Calu3 (cell line): Measurements from ENCODE around the gene MTURN. TPM values are rescaled to one million over a fixed set of nuclear protein-coding genes. Genes with fewer than 3 reads are reported as not detected.

Experiments used
- BruUV-seq: library from RNA; stranded (reverse); fragments of 400-500 nt; replicated peaks from 2 replicates; lab custom pipeline; 2021; lab: Mats Ljungman, UMichigan
- CTCF ChIA-PET: fragments of 300-600 bp; sonication (Branson Sonifier 250); formaldehyde crosslinking; loops from one replicate; lab custom pipeline; 2022; ENCODE audit warnings: antibody characterized with exemption; lab: Charles Lee
- DNase-seq: peaks from one replicate; pipeline ENCODE4 v3.0.0; 2022
- H3K27ac Mint-ChIP-seq: one replicate; pipeline ENCODE4 v1.8.0; 2022; ENCODE audit warnings: mixed read lengths; ENCODE audit not compliant: unreplicated experiment
- H3K27me3 Mint-ChIP-seq: one replicate; pipeline ENCODE4 v1.8.0; 2022; ENCODE audit warnings: mixed read lengths; ENCODE audit not compliant: unreplicated experiment
- H3K36me3 Mint-ChIP-seq: one replicate; pipeline ENCODE4 v1.8.0; 2022; ENCODE audit warnings: mild to moderate bottlenecking, moderate library complexity, mixed read lengths; ENCODE audit not compliant: insufficient read depth, unreplicated experiment
- H3K4me1 Mint-ChIP-seq: one replicate; pipeline ENCODE4 v1.8.0; 2022; ENCODE audit warnings: mild to moderate bottlenecking, low read depth, mixed read lengths; ENCODE audit not compliant: unreplicated experiment
- H3K4me3 Mint-ChIP-seq: one replicate; pipeline ENCODE4 v1.8.0; 2022; ENCODE audit warnings: mild to moderate bottlenecking, low read depth, moderate library complexity, mixed read lengths; ENCODE audit not compliant: unreplicated experiment
- H3K9me3 Mint-ChIP-seq: one replicate; pipeline ENCODE4 v1.8.0; 2022; ENCODE audit warnings: low read depth, mixed read lengths; ENCODE audit not compliant: unreplicated experiment
- intact Hi-C: fragments of 100-400 bp; cut with micrococcal nuclease; formaldehyde crosslinking; loops from one replicate; pipeline ENCODE4 v1.10.0; 2022; ENCODE audit not compliant: unreplicated experiment
- total RNA-seq: library from RNA; stranded (reverse); gene quantifications from 2 replicates; pipeline ENCODE4 v1.2.3, GENCODE V29; 2022
- TF ChIP-seq, protein P1 (sequence below): fragments of 200-600 bp; IDR thresholded peaks from one replicate; pipeline ENCODE4 v1.8.0; 2022; ENCODE audit warnings: antibody characterized with exemption; ENCODE audit not compliant: unreplicated experiment

Gene MTURN
- total RNA-seq, 1 experiment from 2014 or later: 6.5 TPM

DNA sequence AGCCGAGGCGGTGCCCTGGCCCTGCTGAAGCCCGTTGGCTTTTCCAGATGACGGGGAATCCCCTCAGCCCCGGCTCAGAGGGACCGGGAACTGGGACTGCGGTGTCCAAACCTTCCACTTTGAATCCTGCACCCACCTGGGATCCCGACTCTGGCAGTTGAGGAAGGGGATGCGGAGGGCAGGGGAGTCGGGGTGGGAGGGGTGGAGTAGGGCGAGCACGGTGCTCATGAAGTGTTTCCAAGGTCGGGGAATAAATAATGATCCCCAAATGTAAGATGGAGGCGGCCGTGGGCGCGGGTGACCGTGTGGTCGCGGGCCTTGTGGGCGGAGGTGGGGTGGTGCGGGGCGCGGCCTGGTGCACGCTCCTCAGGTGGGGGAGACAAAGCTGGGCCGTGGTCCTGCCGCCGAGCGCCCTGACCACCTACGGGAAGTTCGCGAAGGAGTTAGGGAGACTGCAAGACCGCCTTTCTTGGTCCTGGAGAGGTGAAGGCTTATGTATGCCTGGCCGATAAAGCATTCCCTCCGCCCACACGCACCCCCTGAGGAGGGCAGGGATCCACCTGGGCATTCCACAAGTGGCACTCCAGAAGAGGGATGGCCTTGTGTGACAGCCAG lies 1.4 kb downstream of the MTURN start:
- H3K27me3 Mint-ChIP-seq: no peaks in the 10 kb centered on the region
- peak overlapping the region; percentile 100 for H3K4me3 Mint-ChIP-seq
- BruUV-seq: no TSS peak
- intact Hi-C loops: no loop called here
- H3K9me3 Mint-ChIP-seq: no peaks in the 10 kb centered on the region
- CTCF ChIA-PET: interaction anchor here (0.9 kb wide), 1 partner anchor 10 kb away, joined by 3 read pairs; no protein-coding TSS in a partner anchor
- H3K27ac Mint-ChIP-seq: peak overlapping the region; percentile 88
- H3K4me1 Mint-ChIP-seq: peaks cover 7% of the 10 kb centered on the region
- H3K36me3 Mint-ChIP-seq: peaks cover 39% of the 10 kb centered on the region
- DNase-seq: no peak
- TF ChIP-seq, protein P1, sequence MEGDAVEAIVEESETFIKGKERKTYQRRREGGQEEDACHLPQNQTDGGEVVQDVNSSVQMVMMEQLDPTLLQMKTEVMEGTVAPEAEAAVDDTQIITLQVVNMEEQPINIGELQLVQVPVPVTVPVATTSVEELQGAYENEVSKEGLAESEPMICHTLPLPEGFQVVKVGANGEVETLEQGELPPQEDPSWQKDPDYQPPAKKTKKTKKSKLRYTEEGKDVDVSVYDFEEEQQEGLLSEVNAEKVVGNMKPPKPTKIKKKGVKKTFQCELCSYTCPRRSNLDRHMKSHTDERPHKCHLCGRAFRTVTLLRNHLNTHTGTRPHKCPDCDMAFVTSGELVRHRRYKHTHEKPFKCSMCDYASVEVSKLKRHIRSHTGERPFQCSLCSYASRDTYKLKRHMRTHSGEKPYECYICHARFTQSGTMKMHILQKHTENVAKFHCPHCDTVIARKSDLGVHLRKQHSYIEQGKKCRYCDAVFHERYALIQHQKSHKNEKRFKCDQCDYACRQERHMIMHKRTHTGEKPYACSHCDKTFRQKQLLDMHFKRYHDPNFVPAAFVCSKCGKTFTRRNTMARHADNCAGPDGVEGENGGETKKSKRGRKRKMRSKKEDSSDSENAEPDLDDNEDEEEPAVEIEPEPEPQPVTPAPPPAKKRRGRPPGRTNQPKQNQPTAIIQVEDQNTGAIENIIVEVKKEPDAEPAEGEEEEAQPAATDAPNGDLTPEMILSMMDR: no peak

DNA sequence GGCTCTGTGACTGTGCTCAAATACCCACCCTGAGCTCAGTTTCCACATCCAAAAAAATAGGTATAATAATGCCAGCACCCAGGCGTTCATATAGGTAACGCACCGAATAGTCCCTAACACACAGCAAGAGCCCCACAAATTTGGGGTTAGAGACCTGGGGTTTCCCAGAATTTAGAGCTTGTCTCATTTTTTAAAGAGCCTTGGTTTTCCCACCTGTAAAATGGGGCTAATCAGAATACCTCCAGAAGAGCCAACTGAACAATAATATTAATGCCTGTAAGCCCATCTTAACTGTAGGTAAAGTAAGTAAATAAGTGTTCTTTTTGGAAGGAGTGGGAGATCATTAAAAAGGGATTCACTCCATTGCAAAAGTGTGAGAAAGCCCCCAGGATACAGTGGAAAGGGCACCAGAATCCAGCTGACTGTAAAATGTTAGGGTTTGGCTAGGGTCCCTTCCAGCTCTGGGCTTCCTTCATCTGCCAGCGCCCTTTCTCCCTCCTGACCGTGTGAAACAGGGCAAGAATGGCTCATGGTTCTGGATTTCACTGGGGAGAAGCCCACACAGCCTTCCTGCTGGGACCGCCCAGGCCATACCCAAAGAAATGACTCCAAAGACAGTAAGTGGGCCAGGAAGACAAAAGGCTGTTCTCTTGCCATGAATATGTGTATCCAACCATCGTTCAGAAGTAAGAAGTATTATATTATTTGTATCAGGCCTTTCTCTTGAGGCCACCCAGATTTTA lies 2.1 kb downstream of the MTURN start:
- Mint-ChIP-seq H3K27me3 (no peaks in the 10 kb centered on the region), H3K36me3 (peaks cover 39% of the 10 kb centered on the region), H3K9me3 (no peaks in the 10 kb centered on the region), H3K4me3 (peak overlapping the region; percentile 100), H3K4me1 (peaks cover 11% of the 10 kb centered on the region), H3K27ac (no peak overlapping the region)
- TF ChIP-seq, protein P1: no peak
- CTCF ChIA-PET: no interaction called here
- TSS peak; percentile 35 for BruUV-seq
- DNase-seq: no peak
- intact Hi-C loops: no loop called here

DNA sequence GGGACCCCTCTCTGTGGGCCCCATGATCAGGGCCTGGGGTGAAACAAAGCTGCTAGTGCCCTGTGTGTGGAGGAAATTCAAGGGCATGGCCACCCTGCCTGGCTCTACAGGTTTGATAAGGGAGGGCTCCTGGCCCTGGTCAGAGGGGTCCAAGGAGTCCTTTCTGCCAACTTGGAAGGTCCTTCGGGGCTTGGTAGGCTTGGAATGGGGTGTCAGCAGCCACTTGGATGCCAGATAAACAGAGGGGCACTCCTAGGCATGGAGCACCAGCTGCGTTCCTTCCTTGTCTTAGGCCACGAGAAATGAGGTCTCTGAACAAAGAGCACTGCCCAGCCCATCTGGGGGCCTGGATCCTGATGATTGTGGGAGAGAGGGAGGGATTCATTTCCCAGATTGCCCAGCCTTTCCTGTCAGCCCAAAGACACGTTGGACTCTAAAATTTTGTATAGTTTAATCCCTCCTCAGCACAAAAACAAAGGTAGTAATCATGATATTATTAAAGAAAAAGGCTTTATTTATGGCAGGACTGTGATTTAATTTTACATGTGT lies 5.1 kb downstream of the MTURN start:
- peaks cover 32% of the 10 kb centered on the region for H3K36me3 Mint-ChIP-seq
- TF ChIP-seq, protein P1: no peak
- CTCF ChIA-PET: no interaction called here

DNA sequence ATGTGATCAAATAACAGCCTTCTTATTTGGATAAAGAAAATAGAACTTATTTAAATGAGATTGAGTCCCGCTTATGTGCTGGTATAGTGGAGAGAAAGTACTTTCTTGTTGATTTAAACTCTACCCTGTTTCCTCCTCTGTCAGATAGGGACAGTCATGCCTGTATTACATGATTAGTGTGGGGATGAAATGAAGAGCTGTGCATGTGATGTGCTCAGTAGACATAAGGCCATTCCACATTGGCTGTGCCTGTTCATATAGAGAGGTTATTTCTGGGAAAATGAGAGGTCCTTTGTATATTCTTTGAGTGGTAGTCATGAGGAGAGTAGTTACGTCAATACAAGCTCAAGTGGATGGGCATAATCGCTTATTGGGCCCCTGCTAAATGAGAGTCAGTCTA lies 5.7 kb downstream of the MTURN start:
- Mint-ChIP-seq H3K27ac (no peak overlapping the region), H3K36me3 (peaks cover 27% of the 10 kb centered on the region), H3K4me3 (no peak overlapping the region), H3K27me3 (no peaks in the 10 kb centered on the region), H3K9me3 (no peaks in the 10 kb centered on the region), H3K4me1 (peaks cover 33% of the 10 kb centered on the region)
- no TSS peak for BruUV-seq
- TF ChIP-seq, protein P1: no peak
- no peak for DNase-seq
- CTCF ChIA-PET: no interaction called here
- intact Hi-C loops: no loop called here

More for the DNA sequence above, 5.1 kb downstream of the MTURN start:
- H3K4me1 Mint-ChIP-seq: peaks cover 33% of the 10 kb centered on the region
- intact Hi-C loops: no loop called here
- H3K27me3 Mint-ChIP-seq: no peaks in the 10 kb centered on the region
- H3K27ac Mint-ChIP-seq: no peak overlapping the region
- no TSS peak for BruUV-seq
- H3K4me3 Mint-ChIP-seq: no peak overlapping the region
- H3K9me3 Mint-ChIP-seq: no peaks in the 10 kb centered on the region
- DNase-seq: no peak
